GM18861 (cell line): ENCODE results near the gene AREG.

ENCODE experiments used
- ATAC-seq: cut with Tn5 transposase; IDR thresholded peaks from one replicate; pipeline ENCODE4 v1.9.1; 2021; ENCODE audit not compliant: unreplicated experiment

The AREG gene

DNA sequence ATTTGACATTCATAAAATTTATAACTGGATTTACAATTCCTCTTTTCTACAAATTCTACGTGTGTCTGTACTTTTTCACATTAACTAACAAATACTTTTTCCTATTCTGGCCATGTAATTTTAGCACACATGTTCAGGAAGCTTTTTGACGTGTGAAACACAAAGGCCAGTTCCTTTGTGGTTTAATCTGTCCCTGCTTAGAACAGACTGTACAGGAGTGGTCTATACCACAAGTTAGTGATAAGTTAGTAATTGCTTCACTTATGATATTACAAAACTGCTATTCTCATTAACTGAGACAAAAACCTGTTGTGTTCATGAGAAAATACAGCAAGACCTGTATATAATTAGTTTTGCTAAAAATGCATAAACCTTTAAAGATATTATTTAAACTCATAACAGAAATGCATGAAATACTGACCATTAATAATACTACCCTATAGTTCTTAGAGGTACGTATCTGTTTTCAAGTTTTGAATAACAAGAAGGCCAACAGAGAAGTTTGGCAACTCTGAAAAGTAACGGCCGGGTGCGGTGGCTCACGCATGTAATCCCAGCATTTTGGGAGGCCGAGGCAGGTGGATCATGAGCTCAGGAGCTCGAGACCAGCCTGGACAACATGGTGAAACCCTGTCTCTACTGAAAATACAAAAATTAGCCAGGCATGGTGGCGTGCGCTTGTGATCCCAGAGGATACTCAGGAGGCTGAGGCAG lies 13.7 kb upstream of the AREG start:
- peak; percentile 98 for ATAC-seq

- ATAC-seq = no peak
These were observed 11.9 kb upstream of the AREG start for GRCh38 chr4:74433043-74433442.

DNA sequence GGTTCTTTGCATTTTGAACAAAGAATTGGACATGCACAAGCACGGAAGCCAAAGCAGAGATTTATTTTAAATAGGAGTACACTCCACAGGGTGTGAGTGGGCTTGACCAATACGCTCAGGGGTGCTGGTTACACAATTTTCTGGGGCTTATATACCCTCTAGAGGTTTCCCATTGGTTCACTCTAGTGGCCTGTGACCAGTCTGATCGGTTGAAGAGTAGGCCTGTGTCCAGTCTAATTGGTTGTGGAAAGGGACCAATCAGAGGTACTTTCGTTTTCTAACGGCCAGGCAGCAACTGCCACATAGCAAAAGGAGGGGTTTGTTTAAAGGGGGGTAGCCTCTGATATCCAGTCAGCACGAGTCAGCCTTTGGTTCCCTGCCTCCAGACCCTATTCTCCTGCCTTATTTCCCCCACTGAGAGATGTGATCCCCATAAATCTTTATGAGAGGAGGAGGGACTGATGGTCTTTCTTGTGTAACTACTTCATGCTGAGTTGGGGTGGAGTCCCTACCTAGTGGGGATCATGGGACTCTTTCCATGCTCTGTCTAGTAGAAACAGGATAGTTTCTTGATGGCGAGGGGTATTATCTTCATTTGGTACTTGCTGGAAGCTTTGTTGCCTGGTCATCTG lies 11.3 kb upstream of the AREG start:
- no peak for ATAC-seq

- ATAC-seq = no peak
These were observed 9.6 kb upstream of the AREG start for GRCh38 chr4:74435296-74435695.

- ATAC-seq = no peak
These were observed 7.1 kb upstream of the AREG start for GRCh38 chr4:74437866-74438265.

DNA sequence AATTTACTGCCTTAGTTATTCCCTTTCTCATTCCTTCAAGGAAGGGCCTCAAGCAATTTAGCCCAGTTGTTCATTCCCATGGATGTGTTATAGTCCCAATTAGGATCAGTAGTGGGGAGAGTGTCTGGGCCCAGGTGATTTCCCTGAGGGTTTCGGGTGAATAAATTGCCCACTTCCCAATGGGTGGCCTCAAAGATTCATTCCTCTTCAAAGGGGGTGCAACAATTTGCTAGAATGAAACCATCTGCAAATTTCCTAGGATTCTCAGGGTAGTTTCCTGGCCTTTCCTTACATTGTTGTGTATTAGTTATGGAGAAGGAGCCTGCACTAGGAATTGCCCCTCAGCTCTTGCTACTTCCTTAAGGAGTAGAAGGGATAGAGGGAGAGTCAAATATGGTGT lies 6.3 kb upstream of the AREG start:
- ATAC-seq = no peak

DNA sequence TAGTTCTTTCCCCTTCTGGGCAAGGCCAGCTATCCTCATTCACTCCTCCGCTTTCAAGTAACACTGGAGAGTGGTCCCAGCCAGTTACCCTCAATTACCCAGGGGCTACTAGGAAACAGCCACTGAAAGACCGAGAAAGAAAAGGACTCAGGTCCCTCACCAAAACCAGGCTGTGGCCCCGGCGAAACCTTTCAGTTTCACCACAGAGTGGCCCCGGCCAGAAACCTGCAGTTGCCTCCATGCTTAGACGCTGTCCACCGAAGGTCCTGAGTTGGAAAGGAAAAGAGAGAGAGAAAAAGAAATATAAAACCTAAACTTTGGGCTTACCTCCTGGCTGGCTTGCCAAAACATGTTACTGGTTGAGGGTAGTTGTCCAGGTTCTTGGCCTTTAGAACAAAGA lies 5.0 kb upstream of the AREG start:
- ATAC-seq = no peak

DNA sequence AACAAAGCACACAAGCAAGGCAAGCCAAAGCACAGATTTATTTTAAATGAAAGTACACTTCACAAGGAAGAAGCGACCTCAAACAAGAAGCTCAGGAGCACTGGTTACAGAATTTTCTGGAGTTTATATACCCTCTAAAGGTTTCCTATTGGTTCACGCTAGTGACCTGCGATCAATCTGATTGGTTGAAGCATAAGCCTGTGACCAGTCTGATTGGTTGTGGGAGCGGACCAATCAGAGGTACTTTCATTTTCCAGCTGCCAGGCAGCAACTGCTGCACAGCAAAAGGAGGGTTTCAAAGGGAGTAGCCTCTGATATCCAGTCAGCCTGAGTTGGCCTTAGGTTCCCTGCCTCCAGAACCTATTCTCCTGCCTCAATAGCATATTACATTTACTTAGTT lies 4.6 kb upstream of the AREG start:
- no peak for ATAC-seq

GRCh38 chr4:74441744-74442143 lies 3.2 kb upstream of the AREG start:
- ATAC-seq = no peak

GRCh38 chr4:74446193-74446868 lies 1.4 kb downstream of the AREG start:
- no peak for ATAC-seq

DNA sequence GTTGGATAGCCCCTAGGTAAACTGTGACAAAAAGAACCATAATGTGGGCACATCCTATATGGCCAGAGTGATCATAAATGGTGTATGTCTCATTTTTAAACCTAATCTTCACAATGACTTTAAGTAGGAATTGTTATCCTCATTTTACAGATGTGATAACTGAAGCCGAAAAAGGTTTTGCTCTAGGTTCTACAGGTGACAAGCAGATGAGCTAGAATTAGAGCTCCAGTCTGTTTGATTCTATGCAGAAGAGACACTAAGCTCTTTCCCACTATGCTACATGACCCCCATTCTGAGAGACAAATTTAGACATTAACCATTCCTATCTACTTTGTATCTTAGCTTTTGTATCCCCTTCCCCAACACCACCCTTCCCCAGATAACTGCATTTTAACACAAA lies 2.0 kb downstream of the AREG start:
- ATAC-seq = no peak

GRCh38 chr4:74447636-74448233 lies 2.8 kb downstream of the AREG start:
- no peak for ATAC-seq

- no peak for ATAC-seq
These were observed 4.8 kb downstream of the AREG start for GRCh38 chr4:74449571-74450297.

DNA sequence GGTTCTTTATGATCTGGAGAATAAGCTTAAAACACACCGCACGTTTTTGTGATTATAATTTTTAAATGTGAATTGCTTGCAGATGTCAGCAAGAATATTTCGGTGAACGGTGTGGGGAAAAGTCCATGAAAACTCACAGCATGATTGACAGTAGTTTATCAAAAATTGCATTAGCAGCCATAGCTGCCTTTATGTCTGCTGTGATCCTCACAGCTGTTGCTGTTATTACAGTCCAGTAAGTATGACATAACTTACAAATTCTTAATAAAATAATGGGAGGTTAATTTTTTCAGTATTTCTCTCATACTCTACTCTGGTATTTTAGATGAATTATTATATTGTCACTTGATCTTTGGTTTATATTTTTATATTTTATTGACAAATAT lies 5.4 kb downstream of the AREG start:
- no peak for ATAC-seq

- no peak for ATAC-seq
These were observed 6.3 kb downstream of the AREG start for GRCh38 chr4:74451214-74451661.

GRCh38 chr4:74453037-74453635 lies 8.2 kb downstream of the AREG start:
- no peak for ATAC-seq

DNA sequence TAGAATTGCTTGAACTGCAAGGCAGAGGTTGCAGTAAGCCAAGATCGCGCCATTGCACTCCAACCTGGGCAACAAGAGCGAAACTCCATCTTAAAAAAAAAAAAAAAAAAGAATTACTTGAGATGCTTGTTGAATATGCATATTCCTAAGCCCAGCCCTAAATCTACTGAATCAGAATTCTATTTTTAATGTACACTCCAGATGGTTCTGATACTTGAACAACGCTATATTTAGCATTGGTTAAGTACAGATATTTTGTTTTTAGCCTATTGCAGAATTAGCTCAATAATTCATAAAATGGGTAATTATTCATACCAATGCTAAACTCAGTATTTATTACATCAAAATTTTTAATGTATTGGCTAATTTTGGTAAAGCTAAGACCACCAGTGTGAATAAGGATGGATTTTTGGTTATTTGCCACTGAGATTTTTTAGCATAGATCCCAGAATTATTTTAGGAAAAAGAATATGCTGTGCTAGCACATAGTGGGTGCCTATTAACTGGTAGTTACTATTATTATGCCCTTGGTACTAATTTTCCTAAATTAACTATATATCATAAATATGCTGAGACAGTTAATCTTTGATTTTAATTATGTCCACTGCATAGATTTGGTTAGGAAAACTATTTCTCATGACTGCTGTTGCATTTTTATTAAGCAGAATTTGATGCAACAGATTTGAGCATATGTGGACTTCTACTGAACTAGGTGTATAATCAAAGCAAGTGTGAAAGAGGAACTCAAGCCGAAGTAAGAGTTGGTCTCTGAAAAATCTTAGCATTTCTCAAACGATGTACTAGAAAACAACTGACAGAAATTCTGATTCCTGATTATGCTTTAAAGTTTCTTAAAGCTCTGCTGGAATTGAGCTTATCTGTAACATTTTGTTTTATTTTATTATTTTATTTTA lies 9.2 kb downstream of the AREG start:
- no peak for ATAC-seq

- ATAC-seq = no peak
These were observed 10.6 kb downstream of the AREG start for GRCh38 chr4:74455361-74456055.

DNA sequence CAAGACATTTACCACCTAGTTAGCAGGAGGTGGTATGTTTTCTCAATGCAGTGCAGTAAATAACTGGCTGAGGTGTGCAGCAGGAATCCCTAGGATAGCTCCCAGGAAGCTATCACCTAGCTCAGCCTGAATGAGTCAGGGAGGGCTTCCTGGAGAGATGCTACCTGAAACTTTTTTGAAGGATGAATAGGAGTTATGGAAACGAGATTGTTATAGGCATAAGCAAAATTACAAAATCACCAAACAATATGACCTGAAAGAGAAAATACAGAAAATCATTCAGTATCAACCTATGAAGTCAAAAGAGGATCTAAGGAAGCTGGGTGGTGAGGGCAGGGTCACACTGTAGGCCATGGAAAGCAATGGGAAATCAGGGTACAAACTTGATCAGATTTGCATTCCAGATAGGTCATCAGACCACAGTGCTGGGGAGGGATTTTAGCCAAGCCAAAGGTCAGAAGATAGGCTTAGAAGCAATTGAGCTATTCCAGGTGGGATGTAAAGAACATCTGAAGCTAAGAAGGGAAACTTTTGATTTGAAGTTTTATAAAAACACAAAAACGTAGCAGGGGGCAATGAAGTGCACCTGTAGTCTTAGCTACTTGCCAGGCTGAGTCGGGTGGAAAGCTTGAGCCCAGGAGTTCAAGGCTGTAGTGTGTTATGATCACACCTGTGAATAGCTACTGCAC lies 11.3 kb downstream of the AREG start:
- no peak for ATAC-seq
